Measurements from ENCODE around the gene SLC10A6. TPM values are rescaled to one million over a fixed set of nuclear protein-coding genes. Genes with fewer than 3 reads are reported as not detected.
A peak's percentile ranks its signal among the peaks of the same experiment; 100 is the strongest.

Gene SLC10A6
- total RNA-seq, 1 experiment from 2014 or later, result not detected

DNA sequence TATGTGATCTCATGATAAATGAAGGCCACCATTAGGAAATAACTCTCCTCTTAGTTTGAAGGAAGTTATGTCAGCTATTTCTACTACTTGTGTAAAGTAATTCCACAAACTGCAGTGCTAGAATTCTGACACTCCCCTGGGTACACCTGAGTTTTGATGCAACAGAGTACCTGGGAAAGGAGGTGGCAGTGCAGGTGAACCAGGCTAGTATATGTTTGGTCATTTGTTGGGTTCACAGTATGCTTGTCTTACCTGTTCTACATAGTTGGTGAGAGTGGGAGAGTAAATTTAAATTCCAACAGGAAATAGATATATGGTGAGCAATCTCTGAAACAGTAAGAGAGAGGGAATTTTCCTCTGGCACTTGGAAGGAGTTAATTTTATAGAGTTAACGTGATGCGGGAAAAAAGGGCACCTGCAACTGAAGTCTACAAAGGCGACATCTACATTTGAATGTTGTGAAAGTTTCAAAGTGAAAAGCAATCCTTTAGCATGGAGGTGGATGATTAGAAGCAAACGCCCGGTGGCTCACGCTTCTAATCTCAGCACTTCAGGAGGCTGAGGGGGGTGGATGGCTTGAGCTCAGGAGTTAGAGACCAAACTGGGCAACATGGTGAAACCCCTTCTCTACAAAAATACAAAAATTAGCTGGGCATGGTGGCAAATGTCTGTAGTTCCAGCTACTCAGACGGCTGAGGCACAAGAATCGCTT, 8.3 kb upstream of the SLC10A6 start:
- H3K4me3 ChIP-seq, result no peak overlapping the region
- no peak for DNase-seq
- no peaks in the 10 kb centered on the region for H3K27me3 ChIP-seq
- no peaks in the 10 kb centered on the region for H3K9me3 ChIP-seq
- H3K36me3 ChIP-seq, result no peaks in the 10 kb centered on the region

DNA sequence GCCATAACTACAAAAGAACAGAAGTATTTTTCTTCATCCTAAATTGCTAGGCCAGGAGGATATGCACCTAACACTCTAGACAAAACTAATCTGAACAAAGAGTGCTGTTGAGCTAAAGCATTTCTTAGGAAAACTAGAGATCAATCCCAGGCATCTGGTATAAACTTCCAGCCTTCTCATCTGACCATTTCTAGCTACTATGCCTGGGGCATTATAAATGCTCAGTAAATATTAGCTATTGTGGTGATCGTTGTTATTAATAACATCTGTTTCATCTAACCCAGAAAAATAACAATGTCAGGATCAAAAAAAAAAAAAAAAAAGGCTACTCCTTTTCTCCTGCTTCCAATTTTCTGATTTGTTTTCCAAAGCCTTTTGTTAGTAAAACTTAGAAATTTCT, 7.7 kb upstream of the SLC10A6 start:
- Histone ChIP-seq H3K9me3 (no peaks in the 10 kb centered on the region), H3K36me3 (no peaks in the 10 kb centered on the region), H3K27me3 (no peaks in the 10 kb centered on the region), H3K4me3 (no peak overlapping the region)
- DNase-seq, result no peak

- DNase-seq, result no peak
- Histone ChIP-seq H3K36me3 (no peaks in the 10 kb centered on the region), H3K27me3 (no peaks in the 10 kb centered on the region), H3K9me3 (no peaks in the 10 kb centered on the region), H3K4me3 (no peak overlapping the region)
These were observed 6.4 kb upstream of the SLC10A6 start for GRCh38 chr4:86855572-86855971.

- H3K4me3 ChIP-seq, result no peak overlapping the region
- no peaks in the 10 kb centered on the region for H3K36me3 ChIP-seq
- no peaks in the 10 kb centered on the region for H3K9me3 ChIP-seq
- no peak for DNase-seq
- H3K27me3 ChIP-seq, result no peaks in the 10 kb centered on the region
These were observed 4.0 kb upstream of the SLC10A6 start for GRCh38 chr4:86853209-86853608.

DNA sequence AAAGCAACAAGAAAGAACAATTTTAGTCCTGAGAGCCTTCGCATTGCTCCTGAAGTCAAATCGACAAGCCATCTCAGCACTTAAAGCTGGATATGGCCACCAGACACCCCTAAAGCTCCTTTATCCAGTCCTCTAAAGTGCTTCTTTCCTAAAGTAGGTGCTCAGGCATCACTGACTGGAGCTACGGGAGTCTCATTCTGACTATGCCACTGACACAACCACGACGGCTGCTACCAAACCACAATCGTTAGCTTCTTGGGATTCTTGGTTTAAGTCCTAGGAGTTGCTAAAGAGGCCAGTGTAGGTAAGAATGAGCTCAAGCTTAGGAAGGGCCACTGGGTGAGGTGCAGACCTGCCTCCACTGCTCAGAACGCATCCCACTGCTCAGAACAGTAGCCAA, 1.0 kb downstream of the SLC10A6 start:
- no peaks in the 10 kb centered on the region for H3K9me3 ChIP-seq
- H3K4me3 ChIP-seq, result no peak overlapping the region
- H3K36me3 ChIP-seq, result no peaks in the 10 kb centered on the region
- H3K27me3 ChIP-seq, result no peaks in the 10 kb centered on the region
- DNase-seq, result no peak

GRCh38 chr4:86847571-86847970, 1.6 kb downstream of the SLC10A6 start:
- Histone ChIP-seq H3K4me3 (no peak overlapping the region), H3K9me3 (no peaks in the 10 kb centered on the region), H3K36me3 (no peaks in the 10 kb centered on the region), H3K27me3 (no peaks in the 10 kb centered on the region)
- DNase-seq, result no peak

DNA sequence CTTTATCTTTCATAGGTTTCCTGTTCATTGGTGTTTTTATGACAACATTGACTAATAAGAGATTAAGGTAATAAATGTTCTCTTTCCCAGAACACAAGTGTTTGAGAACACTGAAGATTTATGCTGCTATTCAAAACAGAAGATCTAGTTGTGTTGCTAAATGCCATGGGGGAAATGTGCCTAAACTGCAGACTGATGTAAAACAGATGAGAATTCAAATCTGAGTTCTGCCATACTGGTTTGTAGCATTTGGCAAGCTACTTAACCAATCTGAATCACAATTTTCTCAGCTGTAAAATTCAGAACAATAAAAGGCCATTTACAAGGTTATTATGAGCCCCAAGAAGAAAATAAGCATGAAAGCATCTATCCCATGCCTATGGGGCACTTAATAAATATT, 2.3 kb downstream of the SLC10A6 start:
- H3K9me3 ChIP-seq, result no peaks in the 10 kb centered on the region
- no peaks in the 10 kb centered on the region for H3K27me3 ChIP-seq
- no peaks in the 10 kb centered on the region for H3K36me3 ChIP-seq
- no peak overlapping the region for H3K4me3 ChIP-seq
- DNase-seq, result no peak

GRCh38 chr4:86845593-86845992, 3.6 kb downstream of the SLC10A6 start:
- DNase-seq, result no peak
- H3K36me3 ChIP-seq, result no peaks in the 10 kb centered on the region
- no peaks in the 10 kb centered on the region for H3K9me3 ChIP-seq
- H3K27me3 ChIP-seq, result no peaks in the 10 kb centered on the region
- H3K4me3 ChIP-seq, result no peak overlapping the region

DNA sequence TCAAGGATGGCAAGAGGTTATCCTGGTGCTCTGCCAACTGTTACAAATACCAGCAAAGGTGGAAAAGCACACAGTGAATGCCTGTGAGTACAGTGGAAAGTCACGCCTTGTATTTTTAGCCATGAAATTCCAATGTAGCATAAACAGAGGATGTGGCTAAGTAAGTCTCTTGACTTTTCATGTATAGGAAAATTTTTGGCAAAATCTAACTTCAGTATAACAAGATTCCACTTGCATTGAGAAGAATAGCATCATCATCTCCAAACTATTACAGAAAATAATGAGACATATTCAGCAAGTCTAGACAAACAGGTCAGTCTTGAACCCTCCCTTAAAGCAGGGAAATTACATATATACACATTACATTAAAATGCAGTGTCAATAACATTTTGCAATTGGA, 7.9 kb downstream of the SLC10A6 start:
- no peak overlapping the region for H3K4me3 ChIP-seq
- no peaks in the 10 kb centered on the region for H3K36me3 ChIP-seq
- H3K27me3 ChIP-seq, result no peaks in the 10 kb centered on the region
- no peak for DNase-seq
- no peaks in the 10 kb centered on the region for H3K9me3 ChIP-seq

DNA sequence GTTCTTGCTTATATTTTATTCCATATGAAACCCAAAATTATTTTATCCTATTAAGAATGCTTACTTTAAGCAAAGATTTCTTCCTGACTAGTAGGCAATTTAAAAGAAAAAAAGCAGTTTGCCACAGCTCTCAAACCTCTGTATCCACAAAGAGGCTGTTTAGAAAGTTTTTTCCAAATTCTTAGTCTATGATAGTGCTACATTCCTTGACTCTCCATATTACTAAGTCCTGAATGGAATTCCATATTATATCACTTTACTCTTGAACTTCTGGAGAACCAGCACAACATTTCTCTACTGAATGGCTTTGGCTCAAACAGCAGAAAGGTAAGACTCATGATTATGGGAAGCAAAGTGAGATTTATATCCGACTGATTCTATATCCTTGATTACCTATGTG, 8.3 kb downstream of the SLC10A6 start:
- Histone ChIP-seq H3K4me3 (no peak overlapping the region), H3K9me3 (no peaks in the 10 kb centered on the region), H3K36me3 (no peaks in the 10 kb centered on the region), H3K27me3 (no peaks in the 10 kb centered on the region)
- DNase-seq, result no peak

GRCh38 chr4:86837691-86838503, 11.3 kb downstream of the SLC10A6 start:
- no peak overlapping the region for H3K4me3 ChIP-seq
- no peak for DNase-seq
- H3K27me3 ChIP-seq, result no peaks in the 10 kb centered on the region
- no peaks in the 10 kb centered on the region for H3K36me3 ChIP-seq
- no peaks in the 10 kb centered on the region for H3K9me3 ChIP-seq

DNA sequence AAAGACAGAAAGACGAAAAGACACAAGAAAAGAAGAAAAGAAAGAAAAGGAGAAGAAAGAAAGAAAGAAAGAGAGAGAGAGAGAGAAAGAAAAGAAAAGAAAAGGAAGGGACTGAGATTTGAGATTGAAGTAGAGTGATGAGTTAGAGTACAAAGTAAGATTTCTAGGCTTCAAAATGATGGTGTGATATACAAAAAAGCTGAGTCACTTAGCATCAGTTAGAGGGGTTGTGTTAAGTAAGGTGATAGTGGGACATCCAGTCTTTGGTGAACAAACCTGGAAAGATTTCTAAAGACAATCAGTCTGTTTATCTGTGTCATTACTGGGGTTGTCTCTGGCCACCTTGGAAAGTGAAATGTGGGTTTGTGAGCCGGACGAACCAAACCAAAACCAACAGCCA, 13.5 kb downstream of the SLC10A6 start:
- Histone ChIP-seq H3K36me3 (no peaks in the 10 kb centered on the region), H3K9me3 (no peaks in the 10 kb centered on the region), H3K4me3 (no peak overlapping the region), H3K27me3 (no peaks in the 10 kb centered on the region)
- no peak for DNase-seq

- no peaks in the 10 kb centered on the region for H3K27me3 ChIP-seq
- H3K4me3 ChIP-seq, result no peak overlapping the region
- H3K9me3 ChIP-seq, result no peaks in the 10 kb centered on the region
- peak; percentile 26 for DNase-seq
- H3K36me3 ChIP-seq, result no peaks in the 10 kb centered on the region
These were observed 14.3 kb downstream of the SLC10A6 start for GRCh38 chr4:86834901-86835300.

DNA sequence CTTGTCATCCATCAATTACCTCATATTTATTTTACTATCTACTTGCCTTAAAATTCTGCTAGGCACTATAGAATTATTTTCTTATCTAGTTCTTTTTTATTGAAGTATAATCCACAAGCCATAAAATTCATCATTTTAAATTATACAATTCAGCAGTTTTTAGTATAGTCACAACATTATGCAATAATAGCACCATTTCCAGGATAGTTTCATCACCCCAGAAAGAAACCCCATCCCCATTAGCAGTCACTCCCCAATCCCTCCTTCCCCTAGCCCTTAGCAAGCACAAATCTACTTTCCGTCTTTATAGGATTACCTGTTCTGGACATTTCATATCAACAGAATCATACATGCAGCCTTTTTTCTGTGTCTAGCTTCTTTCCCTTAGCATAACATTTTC, 15.6 kb downstream of the SLC10A6 start:
- H3K27me3 ChIP-seq, result no peaks in the 10 kb centered on the region
- H3K9me3 ChIP-seq, result no peaks in the 10 kb centered on the region
- H3K4me3 ChIP-seq, result no peak overlapping the region
- no peak for DNase-seq
- H3K36me3 ChIP-seq, result no peaks in the 10 kb centered on the region

- DNase-seq, result peak; percentile 76
- Histone ChIP-seq H3K9me3 (no peaks in the 10 kb centered on the region), H3K27me3 (no peaks in the 10 kb centered on the region), H3K4me3 (no peak overlapping the region), H3K36me3 (no peaks in the 10 kb centered on the region)
These were observed 17.7 kb downstream of the SLC10A6 start for GRCh38 chr4:86831262-86832130.

DNA sequence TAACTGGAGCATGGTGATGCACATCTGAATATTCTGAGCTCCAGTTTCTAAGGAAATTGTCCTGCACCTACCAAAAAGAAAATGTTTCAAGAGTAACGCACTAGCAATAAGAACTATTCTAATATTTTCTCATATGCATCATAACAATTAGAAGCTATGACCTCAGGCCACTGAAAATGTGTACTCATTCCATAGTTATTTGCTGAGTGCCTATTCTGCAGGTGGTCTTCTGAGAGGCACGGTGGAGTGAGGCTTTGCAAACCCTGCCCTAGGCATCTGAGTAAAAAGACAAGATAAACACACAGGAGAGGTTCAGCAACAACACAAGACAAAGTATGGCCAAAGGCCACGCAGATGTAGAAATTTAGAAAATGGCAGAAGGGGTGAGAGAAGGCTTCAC, 23.7 kb downstream of the SLC10A6 start:
- no peak for DNase-seq
- Histone ChIP-seq H3K36me3 (no peaks in the 10 kb centered on the region), H3K9me3 (no peaks in the 10 kb centered on the region), H3K4me3 (no peak overlapping the region), H3K27me3 (no peaks in the 10 kb centered on the region)

DNA sequence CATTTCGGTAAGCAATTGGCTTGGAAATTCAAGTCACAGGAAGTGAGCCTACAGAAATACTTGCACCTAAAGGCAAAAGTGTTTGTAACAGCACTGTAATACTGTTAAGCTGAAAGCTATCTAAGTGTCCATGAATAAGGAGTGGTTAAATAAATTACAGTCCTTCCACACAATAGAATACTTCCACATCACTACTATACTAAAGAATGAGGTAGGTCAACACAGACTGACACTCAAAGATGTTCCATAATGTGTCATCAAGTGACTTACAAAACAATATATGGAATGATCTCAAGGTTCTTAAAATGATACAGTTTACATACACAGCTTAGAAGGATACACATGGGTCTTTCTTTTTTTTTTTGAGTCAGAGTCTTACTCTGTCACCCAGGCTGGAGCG, 27.0 kb downstream of the SLC10A6 start:
- DNase-seq, result no peak
- Histone ChIP-seq H3K27me3 (no peaks in the 10 kb centered on the region), H3K9me3 (no peaks in the 10 kb centered on the region), H3K36me3 (no peaks in the 10 kb centered on the region), H3K4me3 (no peak overlapping the region)
